NCI-H2227 (cell line): ENCODE results near the gene GPR132.
A peak's percentile ranks its signal among the peaks of the same experiment; 100 is the strongest.
"Not testable (repeated sequence)": the region's sequence is repeated elsewhere in the genome, so short reads cannot be mapped to it uniquely, and the experiment has no call there.

Experiments used
- DNase-seq: peaks from one replicate; lab custom pipeline; 2025; ENCODE audit not compliant: unreplicated experiment; lab: John Stamatoyannopoulos, UW

Gene GPR132

GRCh38 chr14:105065280-105066228, at the start of gene GPR132:
Gene GPR132, minus strand, starts transcription at chr14:105065430. Its CDS starts 10,010 bp downstream, at chr14:105055420.
- no peak for DNase-seq

GRCh38 chr14:105109243-105109642, 44.0 kb upstream of the GPR132 start:
- DNase-seq, result not testable (repeated sequence)

GRCh38 chr14:105108516-105108864, 43.3 kb upstream of the GPR132 start:
- DNase-seq, result no peak

- peak; percentile 10 for DNase-seq
These were observed 42.7 kb upstream of the GPR132 start for GRCh38 chr14:105107781-105108515.

GRCh38 chr14:105107351-105107750, 42.1 kb upstream of the GPR132 start:
- DNase-seq, result no peak

GRCh38 chr14:105105158-105105557, 39.9 kb upstream of the GPR132 start:
- no peak for DNase-seq

GRCh38 chr14:105102893-105103292, 37.7 kb upstream of the GPR132 start:
- no peak for DNase-seq

- no peak for DNase-seq
These were observed 37.2 kb upstream of the GPR132 start for GRCh38 chr14:105102361-105102870.

- DNase-seq, result no peak
These were observed 35.7 kb upstream of the GPR132 start for GRCh38 chr14:105100910-105101309.

- DNase-seq, result no peak
These were observed 34.5 kb upstream of the GPR132 start for GRCh38 chr14:105099778-105100177.

GRCh38 chr14:105098316-105098715, 33.1 kb upstream of the GPR132 start:
- no peak for DNase-seq

- DNase-seq, result no peak
These were observed 32.5 kb upstream of the GPR132 start for GRCh38 chr14:105097794-105098127.

GRCh38 chr14:105096206-105096875, 31.1 kb upstream of the GPR132 start:
- no peak for DNase-seq

GRCh38 chr14:105095236-105095805, 30.1 kb upstream of the GPR132 start:
- DNase-seq, result no peak

GRCh38 chr14:105094193-105094907, 29.1 kb upstream of the GPR132 start:
- DNase-seq, result peak; percentile 43

GRCh38 chr14:105093431-105094192, 28.4 kb upstream of the GPR132 start:
- DNase-seq, result peak; percentile 94

GRCh38 chr14:105093038-105093430, 27.8 kb upstream of the GPR132 start:
- DNase-seq, result peak; percentile 88

- DNase-seq, result peak; percentile 81
These were observed 27.2 kb upstream of the GPR132 start for GRCh38 chr14:105092171-105093037.
